Cardiac muscle cell (in vitro differentiated cells and primary cell): Measurements from ENCODE around the gene MCC. TPM values are rescaled to one million over a fixed set of nuclear protein-coding genes. Genes with fewer than 3 reads are reported as not detected.
A peak's percentile ranks its signal among the peaks of the same experiment; 100 is the strongest.
"Not testable (repeated sequence)": the region's sequence is repeated elsewhere in the genome, so short reads cannot be mapped to it uniquely, and the experiment has no call there.

Source experiments
- DNase-seq, 2 donors: peaks; one replicate each; pipeline versions ENCODE4 v3.0.0 to v3.0.0-alpha.2; 2010 to 2017; ENCODE audit warnings: low read depth in 1 of 2, low spot score in 1 of 2
- H3K27ac ChIP-seq: fragments of 200-600 bp; sonication (generic); 2 replicates; pipeline ENCODE4 v1.5.1; 2016
- H3K27me3 ChIP-seq: fragments of 200-600 bp; sonication (generic); 2 replicates; pipeline ENCODE4 v1.6.0; 2016; ENCODE audit warnings: control low read depth
- H3K36me3 ChIP-seq: fragments of 200-600 bp; sonication (generic); 2 replicates; pipeline ENCODE4 v1.5.1; 2016; ENCODE audit warnings: control low read depth
- H3K4me1 ChIP-seq: fragments of 200-600 bp; sonication (generic); 2 replicates; pipeline ENCODE4 v1.8.1; 2017; ENCODE audit warnings: low read depth, mild to moderate bottlenecking, mixed run types
- H3K4me3 ChIP-seq: fragments of 200-600 bp; sonication (generic); 2 replicates; pipeline ENCODE4 v1.5.1; 2016; ENCODE audit warnings: mild to moderate bottlenecking
- H3K9me3 ChIP-seq: fragments of 200-600 bp; sonication (generic); 2 replicates; pipeline ENCODE4 v1.5.1; 2017; ENCODE audit warnings: low read depth, mild to moderate bottlenecking, control low read depth
- CTCF ChIP-seq: IDR thresholded peaks from 2 replicates; pipeline ENCODE4 v1.5.1; 2012; ENCODE audit warnings: low read depth, mild to moderate bottlenecking, low read length
- polyA plus RNA-seq: library from polyadenylated mRNA; unstranded; fragments of >200 nt; fragmentation: Nextera tagmentation; extraction: Ambion mirVana; gene quantifications from 2 replicates; pipeline ENCODE4 v1.2.1, GENCODE V29; 2016
- total RNA-seq: library from RNA; depleted of rRNA; stranded (reverse); fragments of >200 nt; gene quantifications from 2 replicates; pipeline ENCODE4 v1.2.3, GENCODE V29; 2016

Gene MCC
- total and polyA plus RNA-seq, 2 experiments from 2014 or later = 37.8 to 137 TPM

GRCh38 chr5:113084402-113085083 lies 403.7 kb downstream of the MCC start:
- Histone ChIP-seq H3K4me3 (no peak overlapping the region), H3K27ac (peak overlapping the region; percentile 72), H3K27me3 (no peaks in the 10 kb centered on the region), H3K9me3 (no peaks in the 10 kb centered on the region), H3K36me3 (peaks cover 9% of the 10 kb centered on the region), H3K4me1 (peaks cover 61% of the 10 kb centered on the region)
- DNase-seq = peak in 1 of 2 donors; percentile 94
- TF ChIP-seq CTCF = no peak

GRCh38 chr5:113083481-113083880 lies 404.8 kb downstream of the MCC start:
- H3K4me3 ChIP-seq = no peak overlapping the region
- TF ChIP-seq CTCF = no peak
- peaks cover 9% of the 10 kb centered on the region for H3K36me3 ChIP-seq
- H3K27me3 ChIP-seq = no peaks in the 10 kb centered on the region
- peaks cover 59% of the 10 kb centered on the region for H3K4me1 ChIP-seq
- H3K27ac ChIP-seq = no peak overlapping the region
- no peak for DNase-seq
- no peaks in the 10 kb centered on the region for H3K9me3 ChIP-seq

DNA sequence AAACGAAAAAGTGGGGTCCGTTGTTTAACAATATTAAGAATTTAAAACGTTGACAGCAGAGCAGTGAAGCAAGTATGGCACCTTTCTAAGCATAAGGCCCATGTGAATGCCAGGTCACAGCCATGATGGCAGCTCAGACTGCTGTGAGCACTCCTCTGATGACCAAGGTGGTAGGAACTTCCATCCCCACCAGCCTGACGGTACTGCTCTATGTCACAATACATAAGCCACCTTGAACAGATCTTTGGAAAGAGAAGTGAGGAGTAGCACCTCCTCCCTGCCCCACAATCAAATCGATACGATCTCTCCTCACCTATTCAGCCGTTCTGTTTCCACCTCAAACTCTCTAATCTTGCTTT lies 405.7 kb downstream of the MCC start:
- TF ChIP-seq CTCF = no peak
- H3K27me3 ChIP-seq = no peaks in the 10 kb centered on the region
- H3K4me1 ChIP-seq = peaks cover 52% of the 10 kb centered on the region
- no peaks in the 10 kb centered on the region for H3K9me3 ChIP-seq
- H3K36me3 ChIP-seq = peaks cover 9% of the 10 kb centered on the region
- H3K27ac ChIP-seq = no peak overlapping the region
- no peak overlapping the region for H3K4me3 ChIP-seq
- no peak for DNase-seq

DNA sequence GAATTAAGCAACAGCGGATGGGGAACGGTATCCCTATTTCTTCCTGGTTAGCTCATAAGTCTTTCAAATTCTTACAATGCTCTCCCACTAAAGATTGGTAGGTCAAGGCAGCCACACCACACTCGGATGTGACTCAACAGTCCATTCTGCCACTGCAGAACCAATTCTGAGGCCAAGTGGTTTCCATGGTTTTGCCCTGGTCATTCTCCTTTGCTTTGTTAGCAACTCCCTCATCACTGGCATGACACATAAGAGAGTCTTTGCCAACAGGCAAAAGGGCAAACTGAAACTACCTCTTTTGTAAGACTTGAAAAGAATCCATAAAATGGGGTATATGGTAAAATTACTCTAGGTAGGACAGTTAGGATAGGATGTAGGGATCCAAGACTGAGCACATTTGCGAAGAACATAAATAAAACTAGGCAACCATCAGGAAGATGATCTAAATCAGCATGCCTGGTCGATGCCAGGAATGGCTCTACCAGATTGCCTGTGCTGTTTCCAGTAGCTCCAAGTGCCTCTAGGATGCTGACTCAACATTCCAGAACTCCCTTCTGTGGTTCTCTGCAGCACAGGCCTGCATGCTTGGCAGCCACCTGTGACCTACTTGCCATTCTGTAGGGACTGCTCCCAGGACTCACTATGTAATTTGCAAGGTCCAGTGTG lies 406.2 kb downstream of the MCC start:
- Histone ChIP-seq H3K4me3 (no peak overlapping the region), H3K4me1 (peaks cover 49% of the 10 kb centered on the region), H3K36me3 (peaks cover 9% of the 10 kb centered on the region), H3K27me3 (no peaks in the 10 kb centered on the region), H3K27ac (no peak overlapping the region), H3K9me3 (no peaks in the 10 kb centered on the region)
- no peak for TF ChIP-seq CTCF
- peak in 1 of 2 donors; percentile 69 for DNase-seq

GRCh38 chr5:113081091-113081839 lies 407.0 kb downstream of the MCC start:
- TF ChIP-seq CTCF = no peak
- Histone ChIP-seq H3K4me3 (no peak overlapping the region), H3K4me1 (peaks cover 42% of the 10 kb centered on the region), H3K36me3 (peaks cover 9% of the 10 kb centered on the region), H3K27me3 (no peaks in the 10 kb centered on the region), H3K9me3 (no peaks in the 10 kb centered on the region), H3K27ac (peak overlapping the region; percentile 6)
- peak in 1 of 2 donors; percentile 43 for DNase-seq

DNA sequence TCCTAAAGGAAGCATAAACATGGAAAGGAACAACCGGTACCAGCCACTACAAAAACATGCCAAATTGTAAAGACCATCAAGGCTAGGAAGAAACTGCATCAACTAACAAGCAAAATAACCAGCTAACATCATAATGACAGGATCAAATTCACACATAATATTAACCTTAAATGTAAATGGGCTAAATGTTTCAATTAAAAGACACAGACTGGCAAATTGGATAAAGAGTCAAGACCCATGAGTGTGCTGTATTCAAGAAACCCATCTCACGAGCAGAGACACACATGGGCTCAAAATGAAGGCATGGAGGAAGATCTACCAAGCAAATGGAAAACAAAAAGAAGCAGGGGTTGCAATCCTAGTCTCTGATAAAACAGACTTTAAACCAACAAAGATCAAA lies 411.6 kb downstream of the MCC start:
- H3K36me3 ChIP-seq = not testable (repeated sequence)

More for the DNA sequence above, 411.6 kb downstream of the MCC start:
- H3K27ac ChIP-seq, DNase-seq, H3K4me3 ChIP-seq, H3K27me3 ChIP-seq, H3K9me3 ChIP-seq: not testable (repeated sequence)
- H3K4me1 ChIP-seq = peaks cover 12% of the 10 kb centered on the region
